B cell (primary cell): ENCODE results near the gene MFN2. TPM values are rescaled to one million over a fixed set of nuclear protein-coding genes. Genes with fewer than 3 reads are reported as not detected.

Experiments
- ATAC-seq: fragments of 200-7000 bp; cut with Tn5 transposase; one replicate; pipeline ENCODE4 v1.10.0; 2021; ENCODE audit warnings: low read depth, mild to moderate bottlenecking, moderate number of reproducible peaks, moderate library complexity
- CTCF ChIA-PET: fragments of 350-600 bp; sonication (Branson Sonifier 250); formaldehyde crosslinking; loops from one replicate; lab custom pipeline; 2021; ENCODE audit warnings: antibody characterized with exemption, inconsistent platforms; lab: Charles Lee
- POLR2A ChIA-PET: fragments of 350-600 bp; sonication (Branson Sonifier 250); formaldehyde crosslinking; loops from one replicate; lab custom pipeline; 2021; ENCODE audit warnings: antibody characterized with exemption; lab: Charles Lee
- DNase-seq: peaks from one replicate; pipeline ENCODE4 v3.0.0; 2013
- H2AFZ ChIP-seq: 2 replicates; pipeline ENCODE4 v1.6.1; 2012; ENCODE audit warnings: mild to moderate bottlenecking, low read depth, low read length; ENCODE audit not compliant: insufficient read depth, poor library complexity, severe bottlenecking
- H3K27ac ChIP-seq, 2 donors: 1 replicate in 1 of 2; 2 replicates in 1 of 2; pipeline ENCODE4 v1.5.1; 2012 to 2013; ENCODE audit warnings: low read length in 2 of 2, mild to moderate bottlenecking in 2 of 2, moderate library complexity in 1 of 2
- H3K27me3 ChIP-seq, 4 experiments: fragments of 200-600 bp in 1 of 4; sonication (generic) in 1 of 4; replicated peaks in 1 of 4; 1 replicate in 2 of 4; 2 replicates in 2 of 4; pipeline versions ENCODE4 v1.6.1 to v1.7.0; 2013 to 2016; ENCODE audit warnings: low read length in 3 of 4, mild to moderate bottlenecking in 2 of 4, mixed read lengths in 1 of 4, moderate library complexity in 1 of 4; ENCODE audit not compliant: insufficient read depth in 4 of 4, control insufficient read depth in 3 of 4; ENCODE audit errors: control extremely low read depth in 1 of 4
- H3K36me3 ChIP-seq, 2 experiments: replicated peaks in 1 of 2; 1 replicate in 1 of 2; 2 replicates in 1 of 2; pipeline versions ENCODE4 v1.6.1 to v1.7.1; 2013; ENCODE audit warnings: low read length in 1 of 2; ENCODE audit not compliant: insufficient read depth in 2 of 2, control insufficient read depth in 1 of 2; ENCODE audit errors: control extremely low read depth in 1 of 2, extremely low read depth in 1 of 2
- H3K4me1 ChIP-seq, 2 donors: fragments of 200-600 bp in 1 of 2; sonication (generic) in 1 of 2; 1 replicate in 1 of 2; 2 replicates in 1 of 2; pipeline versions ENCODE4 v1.5.1 to v1.6.1; 2013 to 2017; ENCODE audit warnings: low read length in 2 of 2; ENCODE audit not compliant: control insufficient read depth in 2 of 2, insufficient read depth in 2 of 2
- H3K4me2 ChIP-seq: replicated peaks from 2 replicates; pipeline ENCODE3; 2012; ENCODE audit warnings: mild to moderate bottlenecking, low read depth, low read length; ENCODE audit not compliant: poor library complexity, severe bottlenecking
- H3K4me3 ChIP-seq, 5 experiments: fragments of 200-600 bp in 1 of 5; sonication (generic) in 1 of 5; 1 replicate in 3 of 5; 2 replicates in 2 of 5; pipeline versions ENCODE4 v1.5.1 to v1.7.0; 2011 to 2016; ENCODE audit warnings: low read length in 4 of 5, mild to moderate bottlenecking in 4 of 5, low read depth in 2 of 5, control low read depth in 1 of 5, moderate library complexity in 1 of 5; ENCODE audit not compliant: insufficient read depth in 1 of 5; ENCODE audit errors: control extremely low read depth in 1 of 5, extremely low read depth in 1 of 5
- H3K79me2 ChIP-seq: fragments of 200-600 bp; sonication (generic); one replicate; pipeline ENCODE4 v1.6.0; 2016; ENCODE audit warnings: low read length; ENCODE audit not compliant: control insufficient read depth, insufficient read depth
- H3K9ac ChIP-seq: fragments of 200-600 bp; sonication (generic); 2 replicates; pipeline ENCODE4 v1.6.1; 2017; ENCODE audit warnings: mild to moderate bottlenecking, low read length, moderate library complexity
- H3K9me3 ChIP-seq, 3 donors: one replicate each; pipeline versions ENCODE4 v1.6.1 to v1.7.1; 2013; ENCODE audit warnings: low read length in 2 of 3; ENCODE audit not compliant: control insufficient read depth in 2 of 3, insufficient read depth in 1 of 3; ENCODE audit errors: control extremely low read depth in 1 of 3
- H4K20me1 ChIP-seq: 2 replicates; pipeline ENCODE4 v1.6.0; 2012; ENCODE audit warnings: mild to moderate bottlenecking, low read length; ENCODE audit not compliant: insufficient read depth, control insufficient read depth, poor library complexity, severe bottlenecking
- H3K27ac Mint-ChIP-seq: one replicate; pipeline ENCODE4 v1.8.0; 2021; ENCODE audit warnings: mixed read lengths
- H3K27me3 Mint-ChIP-seq: one replicate; pipeline ENCODE4 v1.8.0; 2021; ENCODE audit warnings: mixed read lengths
- H3K4me1 Mint-ChIP-seq: one replicate; pipeline ENCODE4 v1.8.0; 2021; ENCODE audit warnings: mixed read lengths
- H3K4me3 Mint-ChIP-seq: one replicate; pipeline ENCODE4 v1.8.0; 2021; ENCODE audit warnings: mixed read lengths
- H3K9me3 Mint-ChIP-seq: one replicate; pipeline ENCODE4 v1.8.0; 2022; ENCODE audit warnings: mixed read lengths; ENCODE audit not compliant: insufficient read depth
- EZH2 ChIP-seq: IDR thresholded peaks from 2 replicates; pipeline ENCODE4 v1.6.1; 2012; ENCODE audit warnings: borderline replicate concordance, low read depth, mild to moderate bottlenecking, moderate library complexity, low read length; ENCODE audit not compliant: insufficient read depth, poor library complexity, severe bottlenecking
- WGBS: methylation state at CpG from one replicate; pipeline ENCODE4 v1.1.5; 2013; ENCODE audit warnings: missing lambda C conversion rate; ENCODE audit not compliant: insufficient coverage; 5-methylcytosine and 5-hydroxymethylcytosine counted together
- intact Hi-C: fragments of 100-400 bp; cut with micrococcal nuclease; formaldehyde crosslinking; loops from one replicate; pipeline ENCODE4 v1.10.0; 2022
- polyA plus RNA-seq: library from polyadenylated mRNA; depleted of rRNA; stranded (reverse); fragments of >200 nt; gene quantifications from 2 replicates; pipeline ENCODE4 v1.2.3, GENCODE V29; 2012
- total RNA-seq, 2 donors: library from RNA; stranded (reverse); fragments of 120-200 nt in 1 of 2; gene quantifications; 1 replicate in 1 of 2; 2 replicates in 1 of 2; pipeline versions ENCODE4 v1.2.3 to v1.2.4, GENCODE V29; 2013 to 2022
- TF ChIP-seq, protein P1 (sequence below): fragments of 200-600 bp; IDR thresholded peaks from one replicate; pipeline ENCODE4 v1.8.0; 2022; ENCODE audit warnings: antibody characterized with exemption, mild to moderate bottlenecking

Gene MFN2
- total and polyA plus RNA-seq, 2 donors (not counting 1 experiment from before 2014, with no cell fraction given), result 24.0 to 50.0 TPM

DNA sequence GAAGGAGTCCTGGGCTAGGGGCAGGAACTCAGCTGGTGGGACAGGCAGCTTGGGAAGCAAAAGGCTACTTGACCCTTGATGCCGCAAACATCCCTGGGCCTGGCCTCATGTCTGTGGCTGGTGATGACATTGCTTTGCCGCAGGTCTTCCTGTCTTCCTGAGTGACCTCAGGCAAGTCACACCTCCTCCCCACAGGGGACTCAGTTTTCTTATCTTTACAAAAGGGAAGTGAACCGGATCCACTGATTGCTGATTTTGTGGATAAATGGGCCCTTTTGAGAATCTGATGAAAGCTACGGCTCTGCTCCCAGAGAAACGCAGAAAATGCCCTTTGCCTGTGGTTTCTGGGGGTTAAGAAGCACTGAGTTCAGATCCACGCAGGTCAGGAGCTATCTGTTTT lies 25.0 kb upstream of the MFN2 start:
- Mint-ChIP-seq H3K9me3 (no peaks in the 10 kb centered on the region), H3K27ac (no peak overlapping the region), H3K4me3 (no peak overlapping the region), H3K27me3 (no peaks in the 10 kb centered on the region), H3K4me1 (no peaks in the 10 kb centered on the region)
- ATAC-seq (no peak), DNase-seq (no peak)
- Histone ChIP-seq H3K36me3 (no peaks in the 10 kb centered on the region), H2AFZ (no peak overlapping the region), H3K4me1 (no peaks in the 10 kb centered on the region), H3K9ac (no peak overlapping the region), H3K27ac (no peak overlapping the region), H3K4me2 (no peak overlapping the region), H3K9me3 (no peaks in the 10 kb centered on the region), H3K27me3 (no peaks in the 10 kb centered on the region), H3K4me3 (no peak overlapping the region), H3K79me2 (no peaks in the 10 kb centered on the region), H4K20me1 (no peaks in the 10 kb centered on the region)
- POLR2A ChIA-PET, result no interaction called here
- 100% methylated on average over 2 of the region's 6 CpGs for WGBS
- TF ChIP-seq, protein P1, sequence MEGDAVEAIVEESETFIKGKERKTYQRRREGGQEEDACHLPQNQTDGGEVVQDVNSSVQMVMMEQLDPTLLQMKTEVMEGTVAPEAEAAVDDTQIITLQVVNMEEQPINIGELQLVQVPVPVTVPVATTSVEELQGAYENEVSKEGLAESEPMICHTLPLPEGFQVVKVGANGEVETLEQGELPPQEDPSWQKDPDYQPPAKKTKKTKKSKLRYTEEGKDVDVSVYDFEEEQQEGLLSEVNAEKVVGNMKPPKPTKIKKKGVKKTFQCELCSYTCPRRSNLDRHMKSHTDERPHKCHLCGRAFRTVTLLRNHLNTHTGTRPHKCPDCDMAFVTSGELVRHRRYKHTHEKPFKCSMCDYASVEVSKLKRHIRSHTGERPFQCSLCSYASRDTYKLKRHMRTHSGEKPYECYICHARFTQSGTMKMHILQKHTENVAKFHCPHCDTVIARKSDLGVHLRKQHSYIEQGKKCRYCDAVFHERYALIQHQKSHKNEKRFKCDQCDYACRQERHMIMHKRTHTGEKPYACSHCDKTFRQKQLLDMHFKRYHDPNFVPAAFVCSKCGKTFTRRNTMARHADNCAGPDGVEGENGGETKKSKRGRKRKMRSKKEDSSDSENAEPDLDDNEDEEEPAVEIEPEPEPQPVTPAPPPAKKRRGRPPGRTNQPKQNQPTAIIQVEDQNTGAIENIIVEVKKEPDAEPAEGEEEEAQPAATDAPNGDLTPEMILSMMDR, result no peak
- TF ChIP-seq EZH2, result no peak
- CTCF ChIA-PET, result no interaction called here
- intact Hi-C loops, result no loop called here

DNA sequence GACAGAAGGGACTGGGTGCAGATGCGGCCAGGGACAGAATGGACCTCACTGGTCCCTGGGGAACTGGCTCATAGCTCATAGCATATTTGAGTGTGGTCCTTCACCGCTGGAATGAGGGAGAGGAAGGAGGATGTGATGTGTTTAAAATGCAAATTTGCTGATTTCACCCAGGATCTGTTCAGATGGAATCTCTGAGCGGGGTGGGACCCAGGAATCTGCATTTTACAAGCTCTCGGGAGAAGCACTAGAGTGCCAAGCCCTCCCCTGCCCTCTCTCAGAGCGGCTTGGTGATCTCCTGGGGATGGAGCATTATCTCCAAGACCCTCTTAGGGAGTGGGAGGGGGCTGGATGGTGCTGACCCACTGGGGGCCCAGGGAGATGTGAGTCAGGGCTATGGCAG lies 22.8 kb upstream of the MFN2 start:
- H2AFZ ChIP-seq, result no peak overlapping the region
- no peak overlapping the region for H3K4me2 ChIP-seq
- H3K9me3 ChIP-seq, result no peaks in the 10 kb centered on the region
- no peaks in the 10 kb centered on the region for H3K36me3 ChIP-seq
- CTCF ChIA-PET, result interaction anchor here (0.5 kb wide), 1 partner anchor 36 kb away, joined by 3 read pairs; no protein-coding TSS in a partner anchor
- Mint-ChIP-seq H3K27me3 (no peaks in the 10 kb centered on the region), H3K4me3 (no peak overlapping the region), H3K4me1 (no peaks in the 10 kb centered on the region), H3K9me3 (no peaks in the 10 kb centered on the region), H3K27ac (no peak overlapping the region)
- H3K4me3 ChIP-seq, result no peak overlapping the region
- no peak overlapping the region for H3K9ac ChIP-seq
- ATAC-seq (no peak), DNase-seq (no peak)
- H3K27me3 ChIP-seq, result no peaks in the 10 kb centered on the region
- H3K79me2 ChIP-seq, result no peaks in the 10 kb centered on the region
- intact Hi-C loops, result no loop called here
- H3K27ac ChIP-seq, result no peak overlapping the region
- TF ChIP-seq EZH2, result no peak
- TF ChIP-seq, protein P1, result no peak
- POLR2A ChIA-PET, result no interaction called here
- WGBS, result 94% methylated on average over 4 of the region's 5 CpGs
- H3K4me1 ChIP-seq, result no peaks in the 10 kb centered on the region
- no peaks in the 10 kb centered on the region for H4K20me1 ChIP-seq
